ENCODE measurements around the gene LMLN.

GRCh38 chr3:197959891-197960693 lies at the start of gene LMLN:
- no peak for TF ChIP-seq CTCF (IDR thresholded peaks at IDR 0.05; ENCODE audit: low read depth, low read length, poor library complexity, severe bottlenecking)
- no peak for TF ChIP-seq EZH2phosphoT487 (IDR thresholded peaks at IDR 0.05; ENCODE audit: borderline replicate concordance, low read length)

Measured in DOHH2 (cell line).